GM19240 (cell line): ENCODE data around the gene GFER.
"Not testable (repeated sequence)": the region's sequence is repeated elsewhere in the genome, so short reads cannot be mapped to it uniquely, and the experiment has no call there.

Source experiments
- DNase-seq: peaks from one replicate; pipeline ENCODE4 v3.0.0; 2011; ENCODE audit warnings: low spot score; ENCODE audit not compliant: insufficient read length

The GFER gene

DNA sequence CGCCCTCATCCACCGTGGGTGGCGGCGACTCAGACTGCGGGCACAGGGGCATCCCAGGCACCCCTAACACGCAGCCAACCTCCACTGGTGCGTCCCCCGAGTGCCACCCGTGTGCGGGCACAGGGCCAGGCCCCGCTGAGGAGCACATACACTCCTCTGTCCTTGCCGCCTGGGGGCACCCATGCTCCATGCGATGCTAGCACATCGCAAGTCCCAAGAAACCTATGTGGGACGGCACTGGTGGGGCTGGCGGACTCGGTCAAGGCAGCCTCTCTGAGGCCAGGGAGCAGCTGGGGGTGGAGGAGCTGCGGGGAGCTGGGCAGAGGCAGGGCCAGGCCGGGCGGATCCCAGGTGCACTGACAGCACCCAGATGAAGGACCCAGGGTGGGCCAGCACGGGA is 21.7 kb downstream of the GFER start:
- DNase-seq: no peak

DNA sequence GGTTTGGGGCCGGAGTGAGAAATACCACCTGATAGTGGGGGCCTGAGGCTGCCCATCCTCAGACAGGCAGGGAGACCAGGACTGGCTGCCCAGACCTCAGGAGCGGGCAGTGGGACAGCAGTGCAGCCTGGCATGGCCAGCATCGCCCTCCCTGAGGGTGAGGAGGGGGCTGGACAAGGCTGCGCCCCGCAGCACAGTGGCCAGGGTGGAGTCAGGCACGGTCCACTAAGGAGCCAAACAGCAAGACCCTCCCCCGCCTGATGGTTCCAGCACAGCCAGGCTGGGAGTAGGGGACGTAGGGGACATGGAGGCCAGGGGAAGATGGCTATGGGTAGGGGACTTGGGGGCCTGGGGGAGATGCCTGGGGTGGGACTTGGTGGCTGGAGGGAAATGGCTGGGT is 22.3 kb downstream of the GFER start:
- DNase-seq: no peak

DNA sequence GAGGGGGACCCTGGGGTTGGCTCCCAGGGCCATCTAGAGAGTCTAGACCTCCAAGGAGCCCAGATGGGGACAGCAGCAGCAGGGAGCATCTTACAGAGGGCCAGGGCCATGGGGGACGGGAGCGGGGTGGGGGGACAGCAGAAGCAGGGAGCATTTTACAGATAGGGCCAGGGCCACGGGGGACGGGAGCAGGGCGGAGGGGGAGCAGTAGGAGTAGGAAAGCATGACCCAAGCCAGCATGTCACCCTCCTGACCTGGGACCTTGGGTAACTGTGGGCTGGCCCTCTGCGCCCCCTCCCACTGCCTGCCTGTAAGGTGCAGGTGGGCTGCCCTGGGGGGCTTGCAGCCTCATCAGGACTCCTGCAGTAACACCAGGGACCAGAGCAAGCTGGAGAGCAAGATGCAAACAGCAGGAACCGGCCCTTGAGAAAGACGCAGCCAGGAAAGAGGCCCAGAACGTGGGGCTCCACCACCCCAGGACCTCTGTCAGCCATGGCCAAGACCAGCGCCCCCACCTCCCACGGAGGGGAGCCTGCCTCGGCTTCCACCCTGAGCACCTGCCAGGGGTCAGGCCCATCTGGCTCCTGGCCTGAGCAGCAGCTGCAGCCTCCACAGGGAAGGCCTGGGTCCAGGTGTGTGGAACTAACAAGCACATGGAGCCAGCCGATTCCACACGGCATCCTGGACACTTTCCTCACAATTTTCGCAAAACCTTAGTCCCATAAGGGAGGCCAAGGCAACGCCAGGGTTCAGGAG is 23.3 kb downstream of the GFER start:
- no peak for DNase-seq

DNA sequence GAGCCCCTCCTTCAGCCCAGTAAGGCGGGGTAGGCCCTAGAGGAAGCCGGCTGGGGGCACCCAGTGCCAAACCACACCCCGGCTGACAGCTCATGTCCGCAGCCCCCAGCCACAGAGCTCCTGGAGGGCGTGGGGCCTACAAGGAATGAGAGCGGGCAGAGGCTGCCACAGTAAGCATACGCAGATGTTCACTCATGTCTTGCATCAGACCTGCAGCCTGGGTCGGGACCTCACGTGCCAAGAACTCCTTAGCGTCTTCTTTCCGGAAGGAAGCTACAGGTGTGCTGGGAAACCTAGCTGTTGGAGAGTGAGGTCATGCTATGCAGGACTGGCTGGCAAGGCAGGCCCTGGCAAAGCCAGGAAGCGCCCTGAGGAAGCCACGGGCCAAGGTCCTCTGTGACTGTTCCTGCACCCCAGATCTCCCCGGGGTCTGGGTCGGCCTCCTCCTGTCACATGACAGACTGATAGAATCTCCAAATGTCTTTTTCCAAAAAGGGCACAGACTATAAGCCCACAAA is 24.1 kb downstream of the GFER start:
- DNase-seq: no peak

DNA sequence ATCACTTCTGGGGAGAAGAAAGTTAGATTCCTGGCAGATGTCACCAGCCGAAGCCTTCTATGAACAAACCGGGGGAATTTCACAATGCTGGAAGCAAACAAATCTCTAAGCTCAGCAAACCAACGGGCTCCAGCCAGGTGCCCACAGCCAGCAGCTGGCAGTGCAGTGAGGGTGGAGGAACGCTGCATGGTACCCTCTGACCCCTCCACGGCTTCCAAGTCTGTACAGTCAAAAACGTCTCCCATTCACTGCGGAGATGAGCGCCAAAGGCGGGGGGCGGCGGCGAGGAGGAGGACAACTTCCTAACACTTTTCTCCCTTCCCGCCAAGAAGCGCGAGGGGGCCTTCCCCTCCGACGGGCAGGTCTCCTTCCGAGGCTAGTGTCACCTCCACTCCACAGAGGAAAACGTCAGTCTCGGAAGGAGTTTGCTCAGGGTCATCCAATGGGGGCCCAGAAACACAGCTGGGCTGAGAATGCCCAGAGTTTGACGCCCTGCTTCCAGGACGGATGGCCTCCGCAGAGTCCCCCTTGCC is 24.7 kb downstream of the GFER start:
- DNase-seq: no peak

DNA sequence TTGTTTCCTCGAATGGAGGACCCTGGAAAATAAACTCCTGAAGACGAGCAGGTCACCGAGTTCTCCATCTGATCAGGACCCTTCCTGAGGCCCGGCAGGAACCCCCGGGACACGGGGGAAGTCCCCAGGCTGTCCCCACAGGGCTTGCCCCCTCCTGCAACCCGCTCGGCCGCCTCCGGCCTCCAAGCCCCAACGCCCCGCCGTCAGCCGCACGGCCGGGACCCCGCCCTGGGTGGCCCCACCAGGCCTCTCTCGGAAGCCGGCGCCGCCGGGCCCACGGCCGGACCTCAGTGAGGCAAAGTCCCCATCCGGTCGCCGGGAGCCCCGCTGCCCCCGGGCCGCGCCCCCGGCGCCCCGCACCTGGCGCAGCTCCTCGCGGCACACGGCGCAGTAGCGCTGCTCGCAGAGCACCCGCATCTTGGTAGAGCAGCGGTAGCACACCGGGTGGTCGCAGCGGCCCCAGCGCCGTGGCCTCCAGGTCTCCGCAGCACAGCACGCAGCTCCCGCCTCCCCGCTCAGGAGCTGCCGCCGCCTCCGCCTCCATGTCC is 25.2 kb downstream of the GFER start:
- no peak for DNase-seq

DNA sequence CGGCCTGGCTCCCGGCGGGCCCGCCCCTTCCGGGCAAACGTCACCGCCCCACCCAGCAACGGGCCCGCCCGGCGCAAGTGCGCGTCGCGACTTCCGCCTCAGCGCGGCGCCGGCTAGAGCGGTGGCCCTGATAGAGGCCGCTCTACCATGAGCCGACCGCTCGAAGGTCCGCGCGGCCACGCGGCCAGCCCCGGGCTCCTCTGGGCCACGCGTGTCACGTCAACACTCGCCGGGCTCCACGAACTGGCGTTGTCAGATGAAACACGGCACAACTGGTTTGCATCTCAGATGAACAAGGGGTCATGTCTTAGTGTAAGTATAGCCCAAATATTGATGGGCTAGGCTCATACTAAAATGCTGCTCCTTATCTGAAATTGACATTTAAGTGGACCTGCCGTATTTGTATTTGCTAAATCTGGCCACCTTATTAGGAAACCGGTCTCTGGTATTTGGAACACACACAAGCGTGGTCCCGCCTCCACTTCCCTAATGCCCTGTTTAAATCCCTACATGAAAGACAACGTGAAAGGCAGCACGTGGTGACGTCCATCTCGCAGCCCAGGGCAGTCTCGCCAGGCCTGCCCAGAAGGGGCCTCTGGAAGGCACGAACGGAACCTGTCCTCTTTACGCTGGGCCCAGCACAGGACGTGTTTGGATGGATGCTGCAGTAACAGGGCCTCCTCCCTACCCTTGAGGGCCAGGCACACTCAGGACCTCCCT is 26.0 kb downstream of the GFER start, which contains the start of gene ZNF598:
TSS of gene ZNF598 (minus strand) at position 31 of the 720 bp plus-strand sequence.
- DNase-seq: peak; percentile 91

DNA sequence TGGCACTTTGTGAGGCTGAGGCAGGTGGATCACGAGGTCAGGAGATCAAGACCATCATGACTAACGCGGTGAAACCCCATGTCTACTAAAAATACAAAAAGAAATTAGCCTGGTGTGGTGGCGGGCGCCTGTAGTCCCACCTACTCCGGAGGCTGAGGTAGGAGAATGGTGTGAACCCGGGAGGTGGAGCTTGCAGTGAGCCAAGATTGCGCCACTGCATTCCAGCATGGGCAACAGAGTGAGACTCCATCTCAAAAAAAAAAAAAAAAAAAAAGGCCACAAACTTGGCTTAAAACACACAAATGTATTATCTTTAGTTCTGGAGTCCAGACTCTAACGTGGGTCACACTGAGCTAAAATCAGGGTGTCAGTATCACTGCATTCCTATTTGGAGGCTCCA is 27.7 kb downstream of the GFER start:
- not testable (repeated sequence) for DNase-seq

DNA sequence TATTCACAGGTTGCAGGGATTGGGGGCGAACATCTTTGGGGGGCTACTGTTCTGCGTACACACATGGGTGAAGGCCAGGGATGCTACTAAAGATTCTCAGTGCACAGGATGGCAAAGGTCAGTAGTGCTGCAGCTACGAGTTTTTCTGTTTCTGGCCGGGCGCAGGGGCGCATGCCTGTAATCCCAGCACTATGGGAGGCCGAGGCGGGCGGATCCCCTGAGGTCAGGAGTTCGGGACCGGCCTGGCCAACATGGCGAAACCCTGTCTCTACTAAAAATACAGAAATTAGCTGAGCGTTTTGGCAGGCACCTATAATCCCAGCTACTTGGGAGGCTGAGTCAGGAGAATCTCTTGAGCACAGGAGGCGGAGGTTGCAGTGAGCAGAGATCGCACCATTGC is 29.5 kb downstream of the GFER start:
- no peak for DNase-seq

DNA sequence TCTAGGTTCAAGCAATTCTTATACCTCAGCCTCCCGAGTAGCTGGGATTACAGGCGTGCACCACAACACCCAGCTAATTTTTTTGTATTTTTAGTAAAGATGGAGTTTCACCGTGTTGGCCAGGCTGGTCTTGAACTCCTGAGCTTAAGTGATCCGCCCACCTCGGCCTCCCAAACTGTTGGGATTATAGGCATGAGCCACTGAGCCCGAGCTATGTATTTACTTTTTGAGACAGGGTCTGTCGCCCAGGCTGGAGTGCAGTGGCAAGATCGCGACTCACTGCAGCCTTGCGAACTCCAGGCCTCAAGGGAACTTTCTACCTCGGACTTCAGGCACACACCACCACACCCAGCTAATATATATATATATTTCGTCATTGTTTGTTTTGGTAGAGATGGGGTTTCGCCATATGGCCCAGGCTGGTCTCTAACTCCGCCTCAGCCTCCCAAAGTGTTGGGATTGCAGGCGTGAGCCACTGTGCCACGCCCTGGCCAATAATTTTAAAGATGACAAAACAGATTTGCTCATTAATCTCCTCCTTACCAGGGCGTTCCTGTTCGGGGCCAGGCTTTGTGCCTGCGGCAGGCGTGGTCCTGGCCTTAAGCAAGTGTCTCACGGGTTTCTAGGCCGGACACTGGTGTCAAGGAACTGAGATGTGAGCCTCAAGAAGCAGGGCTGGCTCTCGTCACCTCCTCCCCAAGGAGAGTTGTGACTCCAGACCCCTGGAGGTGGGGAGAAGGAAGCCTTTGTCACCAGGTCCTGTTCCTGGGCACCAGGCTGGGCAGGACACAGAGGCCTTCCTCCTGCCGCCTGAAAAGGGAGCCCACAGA is 31.3 kb downstream of the GFER start:
- DNase-seq: no peak

DNA sequence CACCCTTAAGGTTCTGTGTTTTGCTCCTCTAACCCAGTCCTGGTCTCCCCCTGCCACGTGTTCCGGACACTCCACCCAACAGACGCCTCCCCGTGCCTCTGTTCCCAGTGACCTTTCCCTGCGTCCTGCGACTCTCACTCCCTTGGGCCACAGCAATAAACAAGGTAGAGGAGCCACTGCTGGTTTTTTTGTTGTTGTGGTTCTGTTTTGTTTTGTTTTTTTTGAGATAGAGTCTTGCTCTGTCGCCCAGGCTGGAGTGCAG is 31.9 kb downstream of the GFER start:
- DNase-seq: no peak

DNA sequence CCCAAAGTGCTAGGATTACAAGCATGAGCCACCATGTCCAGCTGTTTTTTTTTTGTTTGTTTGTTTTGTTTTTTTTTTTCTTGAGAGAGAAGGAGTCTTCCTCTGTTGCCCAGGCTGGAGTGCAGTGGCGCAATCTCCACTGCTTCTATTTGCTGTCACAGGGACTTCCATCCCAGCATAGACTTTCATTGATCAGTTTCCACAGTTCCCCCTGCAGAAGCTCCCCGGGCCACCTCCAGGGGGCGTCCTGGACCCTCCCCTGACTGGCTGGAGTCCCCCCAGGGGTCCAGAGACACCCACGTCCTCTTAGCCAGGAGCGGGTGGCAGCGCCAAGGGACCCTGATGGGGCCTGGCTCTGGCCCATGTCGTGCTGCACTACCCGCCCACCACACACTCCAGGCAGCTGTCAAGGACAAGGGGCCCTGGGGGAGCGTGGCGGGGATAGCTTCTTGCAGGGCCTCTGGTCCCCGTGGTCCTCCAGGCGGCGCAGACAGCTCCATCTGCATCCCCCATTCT is 32.5 kb downstream of the GFER start:
- no peak for DNase-seq

DNA sequence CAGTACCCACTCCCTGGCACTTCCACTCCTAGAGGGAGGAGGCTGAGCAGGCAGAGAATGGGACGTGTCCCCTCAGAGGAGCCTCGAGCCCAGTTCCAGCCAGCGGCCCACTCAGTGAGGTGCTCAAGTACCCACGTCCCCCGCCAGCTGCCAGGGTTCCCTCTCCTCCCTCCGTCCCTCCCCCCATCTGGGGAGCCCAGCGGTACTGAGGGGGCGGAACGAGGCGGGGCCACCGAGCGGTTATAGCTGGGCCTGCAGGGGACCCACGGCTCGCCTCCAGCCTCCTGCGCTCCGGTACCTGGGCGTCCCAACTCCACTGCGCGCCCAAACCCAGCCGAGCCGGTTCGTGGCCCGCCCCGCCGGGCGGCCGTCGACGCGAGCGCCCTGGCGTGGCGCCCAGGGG is 35.5 kb downstream of the GFER start, which contains the start of gene NPW:
TSS of gene NPW (plus strand) at position 268 of the 403 bp plus-strand sequence.
- no peak for DNase-seq

DNA sequence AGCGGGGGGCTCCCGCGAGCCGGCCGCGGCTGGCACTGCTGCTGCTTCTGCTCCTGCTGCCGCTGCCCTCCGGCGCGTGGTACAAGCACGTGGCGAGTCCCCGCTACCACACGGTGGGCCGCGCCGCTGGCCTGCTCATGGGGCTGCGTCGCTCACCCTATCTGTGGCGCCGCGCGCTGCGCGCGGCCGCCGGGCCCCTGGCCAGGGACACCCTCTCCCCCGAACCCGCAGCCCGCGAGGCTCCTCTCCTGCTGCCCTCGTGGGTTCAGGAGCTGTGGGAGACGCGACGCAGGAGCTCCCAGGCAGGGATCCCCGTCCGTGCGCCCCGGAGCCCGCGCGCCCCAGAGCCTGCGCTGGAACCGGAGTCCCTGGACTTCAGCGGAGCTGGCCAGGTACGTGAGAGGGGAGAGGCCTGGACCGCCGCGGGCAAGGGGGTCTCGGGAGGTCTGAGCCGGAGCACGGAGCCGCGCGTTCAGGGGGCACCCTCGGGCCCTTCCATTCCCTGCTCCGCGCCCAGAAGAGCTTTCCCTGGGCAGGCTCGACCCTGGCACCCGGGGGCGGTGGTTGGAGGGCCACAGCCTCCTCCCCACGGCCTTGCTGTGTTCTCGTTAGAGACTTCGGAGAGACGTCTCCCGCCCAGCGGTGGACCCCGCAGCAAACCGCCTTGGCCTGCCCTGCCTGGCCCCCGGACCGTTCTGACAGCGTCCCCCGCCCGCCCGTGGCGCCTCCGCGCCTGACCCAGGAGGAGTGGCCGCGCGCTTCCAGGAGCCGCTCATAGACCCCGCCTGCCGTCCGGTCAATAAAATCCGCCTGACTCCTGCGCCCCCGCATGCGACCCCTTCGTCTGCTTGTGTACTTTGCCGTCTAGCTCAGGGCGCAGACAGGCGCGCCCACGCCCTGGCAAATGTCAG is 36.2 kb downstream of the GFER start:
- no peak for DNase-seq

DNA sequence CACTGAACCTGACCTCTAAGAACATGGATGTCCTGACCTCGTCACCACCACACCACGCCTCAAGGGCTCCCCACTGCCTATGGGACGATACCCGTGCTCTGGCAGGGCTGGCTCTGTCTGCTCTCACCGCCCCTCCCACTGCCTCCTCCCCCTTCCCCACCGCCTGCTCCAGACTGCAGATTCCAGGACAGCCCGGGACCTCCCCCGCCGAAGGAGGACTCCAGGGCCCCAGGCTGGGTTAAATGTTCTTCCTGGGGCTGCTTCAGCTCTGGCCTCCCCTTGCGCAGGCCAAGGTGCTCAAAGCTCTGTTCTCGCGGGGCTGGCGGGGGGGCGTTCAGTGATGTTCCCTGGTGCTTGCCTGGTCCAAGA is 38.7 kb downstream of the GFER start:
- DNase-seq: no peak

DNA sequence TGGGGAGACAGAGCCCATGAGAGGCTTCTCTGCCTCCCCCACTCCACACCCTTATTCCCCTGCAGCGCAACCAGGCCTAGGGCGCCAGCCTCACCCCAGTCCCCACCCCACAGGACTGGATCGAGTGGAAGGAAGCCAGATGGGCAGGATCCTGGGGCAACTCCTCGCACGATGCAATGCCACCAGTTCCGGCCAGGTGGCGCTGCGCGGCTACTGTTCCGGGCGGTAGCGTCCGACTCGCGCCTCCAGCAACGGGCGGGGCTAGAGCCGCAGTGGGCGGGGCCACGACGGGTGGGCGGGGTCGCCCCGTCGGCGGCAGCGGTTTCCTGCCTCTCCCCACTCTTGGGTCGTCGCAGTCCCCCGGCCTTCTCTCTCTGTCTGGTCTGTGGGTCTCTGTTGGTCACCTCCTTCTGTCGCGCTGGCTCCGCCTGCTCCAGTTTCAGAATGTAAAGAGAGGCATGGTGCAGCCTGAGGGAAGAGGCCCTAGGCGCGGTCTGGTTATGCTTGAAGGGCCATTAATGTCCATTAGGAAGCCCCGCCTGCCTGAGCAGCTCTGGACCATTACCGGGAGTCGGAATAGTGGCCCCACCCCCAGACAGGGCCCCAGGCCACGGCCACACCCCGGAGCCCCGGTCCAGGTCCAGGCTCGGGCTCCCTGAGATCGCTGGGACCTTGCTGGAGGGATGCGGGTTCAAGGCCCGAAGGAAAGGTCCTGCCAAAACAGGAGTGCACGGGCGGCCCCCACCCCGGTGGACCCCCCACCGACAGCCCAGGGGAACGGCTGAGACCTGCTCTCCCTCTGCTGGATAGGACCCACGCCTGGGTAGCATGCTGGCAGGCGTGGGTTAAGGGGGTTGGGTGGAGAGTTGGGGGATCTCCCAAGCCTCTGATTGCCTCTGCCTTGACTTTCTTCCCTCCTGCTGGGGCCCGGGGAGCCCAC is 39.4 kb downstream of the GFER start:
- DNase-seq: peak; percentile 100

DNA sequence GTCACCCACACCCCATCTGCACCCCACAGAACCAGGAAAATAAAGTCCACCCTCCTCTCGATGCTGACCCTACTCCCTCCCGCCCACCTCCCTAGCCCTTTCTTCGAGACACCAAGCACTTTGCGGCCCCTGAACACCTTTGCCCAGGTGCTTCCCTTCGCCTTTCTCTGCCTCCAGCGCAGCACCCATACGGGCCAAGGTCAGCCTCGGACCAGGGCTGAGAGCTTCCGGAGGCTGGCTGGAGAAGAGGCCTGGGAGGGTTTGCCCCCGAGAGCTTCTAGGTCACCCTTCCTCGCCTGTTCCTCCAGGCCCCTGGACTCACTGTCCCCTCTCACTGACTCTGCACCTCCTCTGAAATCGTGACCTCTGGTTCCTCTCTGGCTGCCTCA is 40.0 kb downstream of the GFER start:
- DNase-seq: no peak

DNA sequence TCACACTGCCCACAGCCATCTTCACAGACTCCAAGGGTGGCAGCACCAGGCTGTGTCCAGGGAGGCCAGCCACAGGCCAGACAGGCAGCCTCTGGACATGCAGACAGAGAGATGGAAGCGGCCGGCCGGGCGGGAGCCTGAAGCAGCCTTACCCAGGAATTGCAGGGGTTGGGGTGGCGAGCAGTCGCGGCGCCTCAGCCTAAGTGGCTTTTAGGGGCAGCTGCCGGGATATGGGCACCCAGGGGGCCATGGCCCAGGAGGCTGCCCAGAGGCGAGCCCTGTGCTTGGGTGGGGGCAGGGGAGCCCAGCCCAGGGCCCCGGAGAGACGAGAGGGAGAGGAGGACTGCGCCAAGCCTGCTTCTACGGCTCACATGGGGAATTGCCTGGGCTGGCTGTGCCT is 41.3 kb downstream of the GFER start:
- DNase-seq: no peak

DNA sequence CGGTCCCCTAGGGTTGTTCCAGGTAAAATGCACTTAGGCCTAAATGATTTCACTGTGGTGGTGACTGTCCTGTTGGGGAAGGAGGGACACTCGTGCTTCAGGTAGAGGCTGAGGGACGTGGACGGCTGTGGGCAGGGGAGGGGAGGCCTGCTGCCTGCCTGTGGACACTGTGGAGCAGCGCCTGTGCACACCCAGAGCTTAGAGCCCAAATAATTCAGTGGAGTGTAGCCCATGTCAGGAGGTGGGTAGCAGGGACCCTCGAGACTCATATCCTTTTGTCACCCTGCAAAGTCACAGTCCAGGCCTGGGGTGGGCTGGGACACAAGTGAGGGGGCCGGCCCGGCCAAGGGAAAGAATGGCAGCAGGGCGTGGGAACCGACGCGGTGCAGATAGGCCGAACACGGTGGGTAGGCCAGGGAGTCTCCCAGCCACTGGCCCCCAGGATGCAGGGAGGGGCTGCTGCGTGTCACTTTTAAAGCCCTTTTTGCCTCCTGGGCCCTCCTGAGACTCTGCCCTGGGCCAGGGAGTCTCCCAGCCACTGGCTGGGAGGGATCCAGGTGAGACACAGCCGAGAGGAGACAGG is 42.0 kb downstream of the GFER start:
- no peak for DNase-seq
